ENCODE measurements around the gene PPAT.

GRCh38 chr4:56468097-56468422, 32.6 kb upstream of the PPAT start:
- TF ChIP-seq ZNF274 (IDR thresholded peaks at IDR 0.05; ENCODE audit: low read depth, low read length) (no peak), SUZ12 (IDR thresholded peaks at IDR 0.05; ENCODE audit: extremely low read depth, insufficient read depth, insufficient read length) (no peak), YY1 (IDR thresholded peaks at IDR 0.05; ENCODE audit: insufficient read depth, insufficient read length) (no peak)

Measured in NT2/D1 (cell line).